Measurements from ENCODE around the gene LAYN. TPM values are rescaled to one million over a fixed set of nuclear protein-coding genes. Genes with fewer than 3 reads are reported as not detected.

The LAYN gene
- total RNA-seq, 1 experiment from 2014 or later: 9.6 TPM

DNA sequence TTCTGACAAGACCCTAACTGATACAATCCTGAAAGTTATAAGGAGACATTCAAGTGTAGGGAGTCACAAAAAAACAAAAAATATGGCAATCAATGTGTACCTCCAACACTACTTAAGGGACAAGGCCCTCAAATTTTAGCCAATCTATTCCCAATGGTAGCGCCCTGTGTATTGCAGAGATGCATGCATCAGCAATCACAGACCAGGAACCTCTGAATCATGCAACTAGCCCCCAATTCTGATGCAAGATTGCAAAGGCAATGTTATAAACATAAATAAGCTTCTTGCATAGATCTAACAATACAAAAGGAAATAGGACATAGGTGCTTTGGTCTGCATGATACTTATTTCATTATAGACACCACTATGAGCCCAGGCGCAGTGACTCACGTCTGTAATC lies 32.1 kb downstream of the LAYN start:
- no peak for DNase-seq (ENCODE audit: low spot score)
- BruUV-seq (replicated peaks): no TSS peak
- Histone ChIP-seq H3K27me3 (replicated peaks; ENCODE audit: insufficient read depth, low read depth, low read length, poor library complexity) (no peaks in the 10 kb centered on the region), H3K4me3 (ENCODE audit: low read depth, low read length, poor library complexity, severe bottlenecking) (no peak overlapping the region), H3K36me3 (ENCODE audit: insufficient read depth, low read length, poor library complexity, severe bottlenecking) (no peaks in the 10 kb centered on the region), H3K27ac (ENCODE audit: low read depth, low read length, poor library complexity, severe bottlenecking) (no peak overlapping the region), H3K9me3 (ENCODE audit: low read depth, low read length, poor library complexity, severe bottlenecking) (no peaks in the 10 kb centered on the region), H3K4me1 (ENCODE audit: insufficient read depth, low read length, poor library complexity, severe bottlenecking) (peaks cover 8% of the 10 kb centered on the region)
- ChIA-PET CTCF (interaction anchor here (1.4 kb wide), 1 partner anchor 279 kb away, joined by 3 read pairs; no protein-coding TSS in a partner anchor), POLR2A (ENCODE audit: low non-redundant PET) (no interaction called here)
- no peak for TF ChIP-seq EZH2 (IDR thresholded peaks at IDR 0.05; ENCODE audit: borderline replicate concordance, low read depth, low read length, poor library complexity, severe bottlenecking)
- TF ChIP-seq, protein P1, sequence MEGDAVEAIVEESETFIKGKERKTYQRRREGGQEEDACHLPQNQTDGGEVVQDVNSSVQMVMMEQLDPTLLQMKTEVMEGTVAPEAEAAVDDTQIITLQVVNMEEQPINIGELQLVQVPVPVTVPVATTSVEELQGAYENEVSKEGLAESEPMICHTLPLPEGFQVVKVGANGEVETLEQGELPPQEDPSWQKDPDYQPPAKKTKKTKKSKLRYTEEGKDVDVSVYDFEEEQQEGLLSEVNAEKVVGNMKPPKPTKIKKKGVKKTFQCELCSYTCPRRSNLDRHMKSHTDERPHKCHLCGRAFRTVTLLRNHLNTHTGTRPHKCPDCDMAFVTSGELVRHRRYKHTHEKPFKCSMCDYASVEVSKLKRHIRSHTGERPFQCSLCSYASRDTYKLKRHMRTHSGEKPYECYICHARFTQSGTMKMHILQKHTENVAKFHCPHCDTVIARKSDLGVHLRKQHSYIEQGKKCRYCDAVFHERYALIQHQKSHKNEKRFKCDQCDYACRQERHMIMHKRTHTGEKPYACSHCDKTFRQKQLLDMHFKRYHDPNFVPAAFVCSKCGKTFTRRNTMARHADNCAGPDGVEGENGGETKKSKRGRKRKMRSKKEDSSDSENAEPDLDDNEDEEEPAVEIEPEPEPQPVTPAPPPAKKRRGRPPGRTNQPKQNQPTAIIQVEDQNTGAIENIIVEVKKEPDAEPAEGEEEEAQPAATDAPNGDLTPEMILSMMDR (conservative IDR thresholded peaks at IDR 0.05; ENCODE audit: low read depth, low read length): no peak
- intact Hi-C loops (cut with micrococcal nuclease; ENCODE audit: unreplicated experiment): no loop called here

DNA sequence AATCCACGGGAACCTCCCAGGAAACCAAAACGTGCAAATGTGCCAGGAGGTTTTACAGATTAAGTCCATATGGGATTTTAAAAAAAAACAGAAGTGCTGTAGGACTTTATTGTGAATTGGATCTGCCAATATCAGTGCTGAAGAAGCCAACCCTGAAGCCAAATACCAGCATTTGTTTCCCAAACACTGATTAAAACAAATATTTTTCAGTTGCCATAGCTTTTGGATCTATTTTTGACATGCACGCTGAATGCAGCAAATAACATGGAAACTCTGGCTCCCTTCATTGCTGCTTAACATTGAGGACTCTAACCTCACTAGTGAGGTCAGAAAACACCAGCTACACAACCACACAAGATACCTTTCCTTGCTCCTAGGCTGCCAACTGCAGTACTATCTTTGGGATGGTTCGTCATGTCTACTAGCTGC lies 33.3 kb downstream of the LAYN start:
- Histone ChIP-seq H3K36me3 (ENCODE audit: insufficient read depth, low read length, poor library complexity, severe bottlenecking) (no peaks in the 10 kb centered on the region), H3K4me3 (ENCODE audit: low read depth, low read length, poor library complexity, severe bottlenecking) (no peak overlapping the region), H3K9me3 (ENCODE audit: low read depth, low read length, poor library complexity, severe bottlenecking) (no peaks in the 10 kb centered on the region), H3K27me3 (replicated peaks; ENCODE audit: insufficient read depth, low read depth, low read length, poor library complexity) (no peaks in the 10 kb centered on the region), H3K27ac (ENCODE audit: low read depth, low read length, poor library complexity, severe bottlenecking) (no peak overlapping the region), H3K4me1 (ENCODE audit: insufficient read depth, low read length, poor library complexity, severe bottlenecking) (peaks cover 8% of the 10 kb centered on the region)
- no TSS peak for BruUV-seq (replicated peaks)
- TF ChIP-seq, protein P1 (conservative IDR thresholded peaks at IDR 0.05; ENCODE audit: low read depth, low read length): no peak
- no peak for TF ChIP-seq EZH2 (IDR thresholded peaks at IDR 0.05; ENCODE audit: borderline replicate concordance, low read depth, low read length, poor library complexity, severe bottlenecking)
- no peak for DNase-seq (ENCODE audit: low spot score)
- POLR2A ChIA-PET (ENCODE audit: low non-redundant PET): no interaction called here
- CTCF ChIA-PET: interaction anchor here (0.6 kb wide), 1 partner anchor 196 kb away, joined by 3 read pairs; no protein-coding TSS in a partner anchor
- intact Hi-C loops (cut with micrococcal nuclease; ENCODE audit: unreplicated experiment): no loop called here

DNA sequence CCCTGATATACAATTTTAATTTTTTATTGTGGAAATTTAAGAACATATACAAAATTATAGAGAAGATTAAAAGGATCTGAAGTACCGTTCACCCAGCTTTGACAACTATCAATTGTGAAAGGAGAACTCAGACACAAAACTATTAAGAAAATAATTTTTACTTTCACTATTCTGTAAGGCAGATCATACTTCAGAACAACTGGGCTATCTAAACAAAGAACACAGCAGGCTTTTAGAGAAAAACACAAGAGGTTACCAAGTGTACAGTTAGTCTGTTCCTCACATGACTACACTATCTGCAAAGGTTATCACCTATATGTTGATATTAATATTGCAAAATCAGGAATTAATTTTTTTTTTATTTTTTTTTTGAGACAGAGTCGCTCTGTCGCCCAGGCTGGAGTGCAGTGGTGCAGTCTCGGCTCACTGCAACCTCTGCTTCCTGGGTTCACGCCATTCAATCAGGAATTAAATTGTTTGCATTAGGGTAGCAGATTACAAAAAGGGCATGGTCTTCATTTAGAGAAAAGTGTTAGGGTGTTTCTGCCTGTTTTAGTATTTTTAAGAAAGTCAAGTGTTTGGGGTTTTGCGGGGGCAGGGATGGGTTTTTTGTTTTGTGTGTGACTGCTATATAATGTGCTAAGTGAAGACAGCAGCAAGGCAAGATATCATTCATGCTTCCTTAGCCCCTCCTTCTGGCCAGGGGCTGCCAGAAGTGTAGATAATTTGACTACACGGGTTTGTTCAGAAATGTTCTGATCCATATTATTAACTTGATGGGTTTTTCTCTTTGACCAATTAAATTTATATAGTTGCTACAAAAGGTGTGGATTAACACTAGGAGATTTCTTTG lies 34.1 kb downstream of the LAYN start:
- ChIA-PET CTCF (interaction anchor here (0.6 kb wide), 1 partner anchor 195 kb away, joined by 3 read pairs; no protein-coding TSS in a partner anchor), POLR2A (ENCODE audit: low non-redundant PET) (no interaction called here)
- DNase-seq (ENCODE audit: low spot score): no peak
- H3K27me3 ChIP-seq (replicated peaks; ENCODE audit: insufficient read depth, low read depth, low read length, poor library complexity): no peaks in the 10 kb centered on the region
- BruUV-seq (replicated peaks): no TSS peak
- no peak overlapping the region for H3K4me3 ChIP-seq (ENCODE audit: low read depth, low read length, poor library complexity, severe bottlenecking)
- intact Hi-C loops (cut with micrococcal nuclease; ENCODE audit: unreplicated experiment): no loop called here
- no peaks in the 10 kb centered on the region for H3K9me3 ChIP-seq (ENCODE audit: low read depth, low read length, poor library complexity, severe bottlenecking)
- no peak overlapping the region for H3K27ac ChIP-seq (ENCODE audit: low read depth, low read length, poor library complexity, severe bottlenecking)
- peaks cover 8% of the 10 kb centered on the region for H3K4me1 ChIP-seq (ENCODE audit: insufficient read depth, low read length, poor library complexity, severe bottlenecking)
- TF ChIP-seq, protein P1 (conservative IDR thresholded peaks at IDR 0.05; ENCODE audit: low read depth, low read length): 0 out of 2 replicates have a peak, but pooled peaks have one; percentile 30
- TF ChIP-seq EZH2 (IDR thresholded peaks at IDR 0.05; ENCODE audit: borderline replicate concordance, low read depth, low read length, poor library complexity, severe bottlenecking): no peak
- H3K36me3 ChIP-seq (ENCODE audit: insufficient read depth, low read length, poor library complexity, severe bottlenecking): no peaks in the 10 kb centered on the region

All from A673 (cell line).